Frontal cortex (tissue), 4 donors: ENCODE results near the gene THRSP. TPM values are rescaled to one million over a fixed set of nuclear protein-coding genes. Genes with fewer than 3 reads are reported as not detected.
"Not testable (repeated sequence)": the region's sequence is repeated elsewhere in the genome, so short reads cannot be mapped to it uniquely, and the experiment has no call there.

Experiments used
- DNase-seq, 2 donors: peaks; one replicate each; pipeline ENCODE4 v3.0.0; 2012; ENCODE audit warnings: low spot score in 2 of 2
- FAIRE-seq: peaks from 2 replicates; lab custom pipeline; 2012; peaks lifted over from hg19 to GRCh38; lab: Jason Lieb, UNC
- total RNA-seq: library from RNA; depleted of rRNA; stranded (reverse); fragments of >200 nt; gene quantifications from one replicate; pipeline ENCODE4 v1.2.3, GENCODE V29; 2014
- donor health status: control.
- donor health status: control.
- donor health status: control.

The THRSP gene
- total RNA-seq, 1 donor from 2014 or later: not detected

DNA sequence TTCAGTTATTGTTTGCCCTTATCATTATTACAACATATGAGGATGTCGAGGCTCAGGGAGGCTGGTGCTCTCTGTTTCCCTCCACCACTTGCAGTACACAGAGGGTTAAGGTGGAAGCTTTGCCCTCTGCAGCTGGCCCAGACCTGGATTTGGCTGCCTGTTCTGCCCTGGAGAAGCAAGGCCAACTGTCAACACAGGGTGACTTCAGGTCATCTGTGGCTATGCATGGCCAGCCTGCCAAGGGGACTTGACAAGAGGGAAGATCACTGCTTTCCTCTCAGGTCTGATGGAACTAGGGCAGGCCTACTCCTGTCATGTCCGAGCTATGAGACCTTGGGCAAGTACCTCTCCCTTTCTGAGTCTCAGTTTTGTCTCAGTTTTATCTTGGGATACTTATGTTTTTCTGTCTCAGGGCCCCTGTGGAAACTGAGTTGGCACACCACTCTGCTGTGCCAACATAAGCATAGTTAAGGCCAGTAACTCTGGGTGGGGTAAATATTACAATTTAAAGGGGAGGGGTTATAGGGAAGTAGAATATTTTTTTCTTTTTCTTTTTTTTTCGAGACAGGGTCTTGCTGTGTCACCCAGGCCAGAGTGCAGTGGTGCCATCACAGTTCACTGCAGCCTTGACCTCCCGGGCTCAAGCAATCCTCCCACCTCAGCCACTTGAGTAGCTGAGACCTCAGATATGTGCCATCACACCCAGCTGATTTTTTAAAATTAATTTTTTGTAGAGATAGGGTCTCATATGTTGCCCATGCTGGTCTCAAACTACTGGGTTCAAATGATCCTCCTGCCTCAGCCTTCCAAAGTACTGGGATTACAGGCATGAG is 2.4 kb upstream of the THRSP start:
- FAIRE-seq: no peak

DNA sequence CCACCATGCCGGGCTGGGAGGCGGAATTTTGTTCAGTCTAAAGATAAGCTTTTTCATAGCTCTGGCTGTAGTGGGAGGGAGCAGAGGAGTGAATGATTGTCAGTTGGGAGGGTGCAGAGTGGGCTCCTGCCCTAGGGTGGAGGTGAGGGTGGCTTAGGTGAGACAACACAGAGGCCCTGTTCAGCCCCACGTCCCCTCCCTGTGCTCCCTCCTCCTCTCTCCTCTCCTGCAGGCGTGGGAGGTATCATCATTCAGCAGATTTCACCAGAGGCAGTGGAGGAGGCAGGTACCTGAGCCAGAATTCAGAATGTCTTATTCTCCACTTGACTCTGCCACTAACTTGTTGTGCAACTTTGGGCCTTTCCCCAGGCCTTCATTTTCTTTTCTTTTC is 1.7 kb upstream of the THRSP start:
- DNase-seq: peak in 1 of 2 donors; percentile 37

More for the DNA sequence above, 2.4 kb upstream of the THRSP start:
- DNase-seq: no peak

DNA sequence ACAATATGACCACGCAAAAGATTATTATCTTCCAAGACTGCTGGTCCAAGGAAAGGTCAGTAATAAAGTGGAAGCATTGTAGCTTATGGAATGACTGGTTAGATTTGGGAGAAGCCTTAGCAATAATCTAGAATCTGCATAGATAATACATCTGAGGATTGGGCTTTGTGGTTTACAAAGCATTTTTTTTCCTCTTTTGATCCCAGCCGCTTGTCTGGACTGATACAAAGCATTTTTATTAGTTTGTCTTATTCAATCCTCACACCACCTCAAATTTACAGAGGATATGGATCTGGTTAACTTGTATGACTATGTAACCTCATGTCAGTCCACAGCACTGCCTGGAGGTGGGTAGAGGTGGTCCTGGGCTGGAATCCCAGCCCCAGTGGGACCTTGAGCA is 990 bp upstream of the THRSP start:
- FAIRE-seq (no peak), DNase-seq (no peak)

More for the DNA sequence above, 1.7 kb upstream of the THRSP start:
- no peak for FAIRE-seq

DNA sequence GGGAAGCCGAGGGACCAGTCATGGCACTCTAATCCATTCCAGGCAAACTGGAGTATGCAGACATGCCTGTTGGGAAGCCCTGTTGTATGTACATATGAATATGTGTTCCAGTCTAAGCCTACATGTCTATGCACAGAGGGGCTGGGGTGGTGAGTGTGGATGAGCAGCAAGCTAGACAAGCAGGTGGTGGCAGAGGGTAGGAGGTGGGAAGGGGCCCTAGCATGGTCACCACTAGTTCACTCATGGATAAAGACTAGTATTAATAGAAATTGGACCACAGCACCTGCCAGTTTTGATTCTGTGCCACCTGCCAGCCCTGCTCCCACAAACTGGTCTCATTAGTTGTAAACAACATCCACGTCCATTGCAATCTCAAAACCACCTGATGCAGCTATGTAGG is 1.5 kb downstream of the THRSP start:
- no peak for FAIRE-seq

DNA sequence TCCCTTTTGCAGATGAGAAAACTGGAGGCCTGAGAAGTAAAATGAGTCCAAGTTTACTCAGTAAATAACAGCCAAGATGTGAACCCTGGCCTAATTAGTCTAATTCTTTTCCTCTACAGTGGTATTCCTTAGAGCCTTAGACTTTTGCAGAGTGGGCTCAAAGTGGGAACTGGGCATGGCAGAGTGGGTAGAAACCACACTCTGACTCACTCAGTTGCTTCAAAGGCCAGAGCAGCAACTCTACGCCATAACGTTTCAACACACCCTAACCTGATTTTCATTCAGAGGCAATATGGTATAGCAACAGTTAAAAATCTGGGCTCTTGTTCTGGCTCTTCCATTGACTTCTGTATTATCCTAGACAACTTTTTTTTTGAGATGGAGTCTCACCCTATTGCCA is 2.8 kb downstream of the THRSP start:
- DNase-seq: no peak
- FAIRE-seq: no peak

More for the DNA sequence above, 1.5 kb downstream of the THRSP start:
- DNase-seq: no peak

DNA sequence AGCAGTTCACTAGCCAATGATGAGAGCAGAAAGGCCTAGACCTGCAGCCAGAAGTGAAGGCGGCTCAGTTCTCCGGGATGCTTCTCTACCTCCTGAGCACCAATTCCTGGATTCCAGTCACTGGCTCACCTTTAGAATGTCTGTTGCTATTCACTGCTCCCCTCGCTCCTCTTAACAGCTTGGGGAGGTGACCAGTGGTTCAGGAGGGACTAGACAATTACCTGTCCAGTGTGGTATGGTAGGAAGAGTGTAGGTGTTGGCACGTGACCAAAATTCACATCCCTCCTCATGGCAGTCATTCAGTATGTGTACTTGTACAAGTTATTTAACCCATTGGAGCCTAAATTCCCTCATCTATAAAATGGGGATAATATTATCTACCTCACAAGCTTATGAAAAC is 4.0 kb downstream of the THRSP start:
- DNase-seq (no peak), FAIRE-seq (no peak)

DNA sequence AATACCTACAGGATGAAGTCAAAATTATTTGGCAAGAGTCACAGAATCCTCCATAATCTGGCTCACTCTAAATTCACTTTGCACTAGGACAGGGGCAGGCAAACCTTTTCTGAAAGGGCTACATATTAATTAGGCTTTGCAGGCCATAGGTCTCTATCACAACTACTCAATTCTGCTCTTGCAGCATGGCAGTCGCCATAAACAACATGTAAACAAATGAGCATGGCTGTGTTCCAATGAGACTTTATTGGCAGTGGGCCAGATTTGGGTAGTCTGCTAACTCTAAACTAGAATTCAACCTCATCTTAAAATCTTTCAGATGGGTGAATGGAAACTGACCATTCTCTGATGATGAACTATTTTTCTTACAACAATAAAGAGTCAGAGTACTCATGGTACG is 5.8 kb downstream of the THRSP start:
- DNase-seq: no peak
- FAIRE-seq: no peak

DNA sequence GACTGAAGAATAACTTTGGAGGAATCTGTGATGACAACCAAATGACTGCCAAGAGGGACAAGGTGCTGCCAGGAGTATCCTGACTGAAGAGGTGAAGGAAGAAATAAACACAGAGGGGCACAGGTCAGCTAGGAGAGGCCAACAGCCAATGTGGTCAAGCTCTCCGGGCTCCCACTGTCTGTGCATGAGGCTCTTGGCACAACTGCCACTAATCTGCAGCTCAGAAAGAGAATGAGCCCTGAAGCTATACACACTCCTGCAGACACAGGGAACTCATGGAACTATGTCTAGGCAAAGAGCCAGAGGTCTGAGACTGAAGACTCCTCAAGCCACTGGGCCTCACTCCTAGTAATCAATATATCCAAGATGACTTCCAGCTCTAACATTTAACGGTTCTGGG is 7.0 kb downstream of the THRSP start:
- no peak for DNase-seq
- FAIRE-seq: no peak

DNA sequence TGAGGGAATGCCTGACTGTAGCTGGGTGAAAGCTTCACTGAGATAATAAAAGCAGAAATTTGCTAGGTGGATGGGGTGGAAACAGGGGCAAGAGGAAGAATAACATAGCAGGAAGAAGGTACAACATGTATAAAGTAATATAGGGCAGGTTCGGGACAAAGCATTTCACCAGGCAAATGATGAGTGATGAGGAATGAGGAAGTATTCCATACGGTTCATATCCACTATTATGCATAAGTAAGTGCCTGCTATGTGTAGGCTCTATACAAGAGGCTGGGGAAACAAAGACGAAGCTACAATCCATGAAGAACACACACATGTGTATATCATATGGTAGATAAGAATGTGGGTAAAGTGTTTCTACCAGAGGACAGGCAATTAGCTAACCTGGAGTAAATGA is 8.1 kb downstream of the THRSP start:
- FAIRE-seq: no peak
- DNase-seq: no peak

DNA sequence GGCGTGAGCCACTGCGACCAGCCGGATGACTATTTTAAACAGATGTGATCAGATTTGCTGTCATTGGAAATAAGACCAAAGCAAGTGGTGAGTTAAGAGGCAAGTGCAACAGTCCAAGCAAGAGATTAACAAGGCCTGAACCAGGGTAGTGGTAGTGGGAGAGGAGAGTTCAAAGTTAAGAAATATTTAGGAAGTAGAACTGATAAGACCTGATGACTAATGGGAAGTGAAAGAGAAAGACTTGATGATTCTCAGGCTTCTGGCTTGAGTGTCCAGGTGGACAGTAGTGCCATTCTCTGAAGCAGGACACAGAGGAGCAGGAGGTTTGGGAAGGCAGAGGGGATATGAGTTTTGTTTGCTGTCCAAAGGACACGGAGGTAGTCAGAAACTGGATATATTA is 8.8 kb downstream of the THRSP start:
- DNase-seq: no peak

DNA sequence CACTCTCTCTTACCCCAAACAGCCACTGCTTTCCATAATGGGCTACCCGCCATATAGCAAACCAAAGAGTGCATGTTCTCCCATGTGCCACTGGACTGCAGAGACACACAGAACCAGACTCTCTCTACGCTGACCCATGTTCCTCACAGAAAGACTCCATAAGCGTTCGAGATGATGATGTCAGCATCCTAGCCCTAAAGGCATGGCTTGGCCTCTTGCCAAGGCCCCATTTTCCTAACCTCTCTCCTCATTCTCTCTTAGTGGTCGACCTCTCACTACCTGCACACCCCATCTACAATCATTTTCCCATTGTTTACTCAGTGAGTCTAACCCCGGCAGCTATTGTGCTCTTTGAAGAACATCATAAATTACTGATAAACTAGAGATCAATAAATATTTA is 11.1 kb downstream of the THRSP start:
- no peak for DNase-seq

More for the DNA sequence above, 8.8 kb downstream of the THRSP start:
- FAIRE-seq: no peak

DNA sequence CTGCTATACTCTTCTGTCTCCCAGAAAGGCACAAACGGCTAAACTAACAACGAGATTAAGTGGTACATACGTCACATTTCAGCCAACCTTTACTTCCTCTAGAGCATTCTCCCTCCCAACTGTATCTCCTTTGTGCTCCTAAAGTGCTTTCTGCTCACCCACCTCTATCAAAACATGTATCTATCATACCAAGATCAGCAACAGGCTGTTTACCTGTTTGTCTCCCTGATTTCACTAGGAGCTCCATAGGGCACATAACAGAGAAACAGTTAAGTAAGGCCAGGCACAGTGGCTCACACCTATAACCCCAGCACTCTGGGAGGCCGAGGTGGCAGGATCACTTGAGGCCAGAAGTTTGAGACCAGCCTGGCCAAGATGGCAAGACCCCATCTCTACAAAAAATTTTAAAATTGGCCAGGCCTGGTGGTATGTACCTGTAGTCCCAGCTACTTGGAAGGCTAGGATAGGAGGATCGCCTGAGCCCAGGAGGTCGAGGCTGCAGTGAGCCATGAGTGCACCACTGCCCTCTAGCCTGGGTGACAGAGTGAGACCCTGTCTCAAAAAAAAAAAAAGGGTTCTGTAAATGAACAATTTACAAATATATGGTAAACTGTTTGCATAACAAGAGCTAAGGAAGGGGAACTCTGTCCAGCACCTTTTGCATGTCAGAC is 13.2 kb downstream of the THRSP start:
- FAIRE-seq (no peak), DNase-seq (no peak)

More for the DNA sequence above, 11.1 kb downstream of the THRSP start:
- FAIRE-seq: no peak

DNA sequence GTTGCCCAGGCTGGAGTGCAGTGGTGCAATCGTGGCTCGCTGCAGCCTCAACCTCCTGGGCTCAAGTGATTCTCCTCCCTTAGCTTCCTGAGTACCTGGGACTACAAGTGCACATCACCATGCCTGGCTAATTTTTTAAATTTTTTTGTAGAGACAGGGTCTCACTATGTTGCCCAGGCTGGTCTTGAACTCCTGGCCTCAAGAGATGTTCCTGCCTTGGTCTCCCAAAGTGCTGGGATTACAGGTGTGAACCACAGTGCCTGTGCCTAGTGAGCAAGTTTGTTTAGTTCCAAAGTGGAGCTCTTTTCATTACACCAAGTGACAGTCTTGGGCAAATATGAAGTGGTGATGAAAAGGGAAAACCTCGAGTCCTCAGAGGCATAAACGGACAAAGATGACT is 13.9 kb downstream of the THRSP start:
- not testable (repeated sequence) for FAIRE-seq, DNase-seq

DNA sequence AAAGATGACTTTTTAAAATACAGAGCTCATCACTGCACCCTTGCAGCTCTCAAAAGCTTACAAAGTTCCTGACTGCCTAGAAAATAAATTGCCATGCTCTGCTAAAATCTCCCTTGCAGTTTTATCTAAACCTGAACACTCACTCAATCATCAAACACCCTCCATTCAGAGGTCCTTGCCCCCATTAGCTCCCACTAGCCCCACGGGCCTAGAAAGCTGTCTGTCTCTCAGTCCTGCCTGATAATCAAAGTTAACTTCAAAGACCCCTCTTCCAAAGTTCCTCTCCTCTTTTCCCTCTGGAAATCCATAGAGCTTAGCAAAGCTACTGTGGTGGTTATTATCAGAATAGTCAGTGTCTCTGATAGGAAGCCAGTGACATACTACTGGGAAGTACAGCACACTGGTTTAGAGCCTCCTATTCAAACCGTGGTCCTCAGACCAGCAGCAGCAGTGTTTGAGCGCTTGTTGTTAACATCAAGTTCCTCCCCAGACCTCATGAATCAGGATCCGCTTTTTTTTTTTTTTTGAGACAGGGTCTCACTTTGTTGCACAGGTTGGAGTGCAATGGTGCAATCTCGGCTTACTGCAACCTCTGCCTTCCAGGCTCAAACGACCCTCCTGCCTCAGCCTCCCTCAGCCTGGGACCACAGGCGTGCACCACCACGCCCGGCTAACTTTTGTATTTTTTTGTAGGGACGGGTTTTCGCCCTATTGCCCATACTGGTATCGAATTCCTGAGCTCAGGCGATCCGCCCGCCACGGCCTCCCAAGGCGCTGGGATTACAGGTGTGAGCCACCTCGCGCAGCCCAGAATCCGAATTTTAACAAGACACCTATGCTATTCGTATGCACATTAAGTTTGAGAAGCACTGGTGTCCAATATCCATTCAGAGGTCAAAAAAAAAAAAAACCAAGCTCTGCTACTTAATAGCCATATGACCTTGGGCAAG is 14.8 kb downstream of the THRSP start:
- no peak for DNase-seq

DNA sequence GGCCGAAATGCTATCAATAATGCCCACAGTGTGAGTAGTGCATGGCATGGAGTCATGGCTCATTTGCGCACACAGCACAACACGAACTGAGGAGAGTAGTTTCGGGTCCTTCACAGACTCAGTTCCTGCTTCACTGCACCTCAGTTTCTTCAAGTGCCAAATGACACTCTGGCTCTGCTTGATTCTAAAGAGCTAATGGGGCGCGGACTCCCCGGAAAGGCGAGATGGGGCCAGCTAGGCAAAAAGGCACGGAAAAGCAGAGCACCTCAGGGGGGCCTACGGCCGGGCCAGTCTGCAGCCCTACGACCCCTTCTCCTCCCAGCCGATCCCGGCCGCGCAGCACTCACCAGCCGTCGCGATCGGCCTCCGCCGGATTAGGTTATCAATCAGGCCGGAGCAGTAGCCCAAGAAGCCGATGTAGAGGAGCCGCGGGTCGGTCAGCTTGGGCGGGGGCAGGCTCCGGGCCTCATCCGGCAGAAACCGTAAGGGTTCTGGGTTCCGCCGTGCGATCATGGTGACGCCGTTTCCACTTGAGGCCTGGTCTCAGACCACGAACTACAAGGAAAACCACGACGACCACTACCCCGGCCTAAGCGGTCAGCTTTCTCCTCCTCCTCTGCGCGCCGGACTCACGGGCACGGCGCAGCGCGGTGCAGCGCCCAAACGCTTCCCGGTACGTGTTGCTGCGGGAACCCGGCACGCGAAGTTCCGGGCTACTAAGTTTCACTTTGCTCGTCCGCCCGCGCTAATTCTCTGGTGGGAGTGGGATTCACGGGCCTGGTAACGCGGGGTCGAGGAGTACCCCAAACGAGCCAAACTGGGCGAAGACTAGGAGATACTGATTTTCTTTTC is 15.8 kb downstream of the THRSP start, which contains the start of gene NDUFC2:
Gene NDUFC2 (minus strand): TSS at position 631 of the 852 bp plus-strand sequence. CDS start 118 bp downstream, at position 513.
- DNase-seq (peak; percentile 60 to 77), FAIRE-seq (no peak)

More for the DNA sequence above, 14.8 kb downstream of the THRSP start:
- no peak for FAIRE-seq

DNA sequence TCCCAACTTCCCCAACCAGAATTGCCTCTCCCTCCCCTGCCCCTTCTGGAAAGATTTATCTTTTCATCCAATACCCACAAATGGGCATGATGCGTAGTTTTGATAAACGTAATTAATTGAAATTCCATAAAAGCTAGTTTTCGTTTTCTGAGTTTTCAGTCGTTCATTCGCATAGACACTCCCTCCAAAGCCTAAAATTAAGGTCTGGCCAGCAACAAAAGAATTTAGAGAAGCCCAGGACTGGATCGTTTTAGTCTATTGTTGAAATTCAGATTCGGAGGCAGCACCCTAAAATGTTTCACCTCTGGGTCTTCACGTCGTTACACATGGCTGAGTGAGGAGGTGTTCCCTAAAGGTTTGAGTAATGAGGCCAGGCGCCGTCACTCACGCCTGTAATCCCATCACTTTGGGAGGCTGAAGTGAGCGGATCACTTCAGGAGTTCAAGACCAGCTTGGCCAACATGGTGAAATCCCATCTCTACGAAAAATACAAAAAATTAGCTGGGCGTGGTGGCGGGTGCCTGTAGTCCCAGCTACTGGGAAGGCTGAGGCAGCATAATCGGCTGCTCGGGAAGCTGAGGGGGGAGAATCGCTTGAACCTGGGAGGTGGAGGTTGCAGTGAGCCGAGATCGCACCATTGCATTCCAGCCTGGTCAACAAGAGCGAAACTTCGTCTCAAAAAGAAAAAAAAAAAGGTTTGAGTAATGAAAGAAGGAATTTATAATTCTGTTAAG is 16.6 kb downstream of the THRSP start:
- DNase-seq: no peak
- no peak for FAIRE-seq

DNA sequence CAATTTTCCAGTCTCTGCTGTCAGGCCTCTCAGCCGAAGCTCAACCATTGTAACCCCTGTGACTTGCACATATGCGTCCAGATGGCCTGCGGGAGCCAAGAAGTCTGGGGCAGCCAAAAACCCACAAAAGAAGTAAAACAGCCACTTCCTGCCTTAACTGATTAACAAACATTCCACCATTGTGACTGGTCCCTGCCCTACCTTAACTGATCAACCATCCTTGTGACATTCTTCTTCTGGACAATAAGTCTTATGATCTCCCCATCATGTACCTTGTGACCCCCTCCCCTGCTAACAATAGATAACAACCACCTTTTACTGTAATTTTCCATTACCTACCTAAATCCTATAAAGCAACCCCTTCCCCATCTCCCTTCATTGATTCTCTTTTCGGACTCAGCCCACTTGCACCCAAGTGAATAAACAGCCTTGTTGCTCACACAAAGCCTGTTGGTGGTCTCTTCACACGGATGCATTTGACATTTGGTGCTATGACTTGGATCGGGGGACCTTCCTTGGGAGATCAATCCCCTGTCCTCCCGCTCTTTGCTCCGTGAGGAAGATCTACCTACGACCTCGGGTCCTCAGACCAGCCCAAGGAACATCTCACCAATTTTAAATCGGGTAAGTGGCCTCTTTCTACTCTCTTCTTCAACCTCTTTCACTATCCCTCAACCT is 17.3 kb downstream of the THRSP start:
- no peak for DNase-seq
- no peak for FAIRE-seq

DNA sequence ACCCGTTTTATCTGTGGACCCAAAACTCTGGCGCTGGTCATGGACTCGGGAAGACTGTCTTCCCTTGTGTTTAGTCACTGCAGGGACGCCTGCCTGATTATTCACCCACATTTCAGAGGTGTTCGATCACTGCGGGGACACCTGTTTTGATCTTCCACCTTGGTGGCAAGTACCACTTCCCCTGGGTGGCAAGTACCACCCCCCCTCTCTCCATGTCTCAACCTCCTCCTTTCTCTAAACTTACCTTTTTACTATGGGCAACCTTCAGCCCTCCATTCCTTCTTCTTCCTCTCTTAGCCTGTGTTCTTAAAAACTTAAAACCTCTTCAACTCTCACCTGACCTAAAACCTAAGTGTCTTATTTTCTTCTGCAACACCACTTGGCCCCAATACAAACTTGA is 17.9 kb downstream of the THRSP start:
- FAIRE-seq (no peak), DNase-seq (no peak)
